Kidney (tissue), 14 donors: ENCODE results near the gene XPO4. TPM values are rescaled to one million over a fixed set of nuclear protein-coding genes. Genes with fewer than 3 reads are reported as not detected.

Experiments used
- DNase-seq, 5 donors: peaks; one replicate each; pipeline ENCODE4 v3.0.0-alpha.2; 2013 to 2020
- FAIRE-seq: peaks from 2 replicates; lab custom pipeline; 2012; peaks lifted over from hg19 to GRCh38; lab: Jason Lieb, UNC
- H3K27ac ChIP-seq, 2 donors: one replicate each; pipeline ENCODE4 v1.7.0; 2013; ENCODE audit warnings: low read depth in 2 of 2, low read length in 2 of 2, inconsistent platforms in 1 of 2
- H3K27me3 ChIP-seq: one replicate; pipeline ENCODE4 v1.7.1; 2013; ENCODE audit warnings: low read length, inconsistent platforms; ENCODE audit not compliant: control insufficient read depth, insufficient read depth
- H3K36me3 ChIP-seq, 3 donors: one replicate each; pipeline versions ENCODE4 v1.7.0 to v1.7.1; 2013; ENCODE audit warnings: low read length in 3 of 3, control low read depth in 1 of 3, inconsistent platforms in 1 of 3; ENCODE audit not compliant: insufficient read depth in 3 of 3, control insufficient read depth in 2 of 3
- H3K4me1 ChIP-seq, 3 donors: one replicate each; pipeline versions ENCODE4 v1.7.0 to v1.7.1; 2013; ENCODE audit warnings: low read length in 3 of 3, inconsistent platforms in 1 of 3, low read depth in 1 of 3; ENCODE audit not compliant: control insufficient read depth in 2 of 3, insufficient read depth in 2 of 3
- H3K4me3 ChIP-seq, 3 donors: one replicate each; pipeline versions ENCODE4 v1.7.0 to v1.8.1; 2013; ENCODE audit warnings: low read length in 3 of 3, control low read depth in 1 of 3, inconsistent platforms in 1 of 3
- H3K9ac ChIP-seq, 3 donors: one replicate each; pipeline versions ENCODE4 v1.7.0 to v1.7.1; 2013; ENCODE audit warnings: low read length in 3 of 3, control low read depth in 1 of 3, inconsistent platforms in 1 of 3
- H3K9me3 ChIP-seq, 3 donors: one replicate each; pipeline versions ENCODE4 v1.7.0 to v1.7.1; 2013; ENCODE audit warnings: low read length in 3 of 3, control low read depth in 1 of 3, inconsistent platforms in 1 of 3; ENCODE audit not compliant: control insufficient read depth in 2 of 3, insufficient read depth in 1 of 3
- CTCF ChIP-seq: IDR thresholded peaks from 3 replicates; pipeline ENCODE4 v1.5.1; 2012; ENCODE audit warnings: mild to moderate bottlenecking, moderate library complexity, borderline replicate concordance; ENCODE audit not compliant: insufficient read depth; ENCODE audit errors: extremely low read depth
- intact Hi-C: fragments of 100-400 bp; cut with DNase I; formaldehyde crosslinking; loops from one replicate; pipeline ENCODE4 v1.11.1; 2022
- polyA plus RNA-seq: library from polyadenylated mRNA; stranded (reverse); fragments of 350-450 nt; fragmentation: Illumina TruSeq; extraction: RNeasy Lipid Tissue Mini Kit (QIAGEN cat#74804); gene quantifications from one replicate; pipeline ENCODE4 v1.2.3, GENCODE V29; 2014; ENCODE audit warnings: low read depth, low replicate concordance; ENCODE audit not compliant: insufficient read depth
- total RNA-seq: library from RNA; stranded (reverse); fragmentation: NEBNext Ultra II Directional; extraction: Animal tissue kit (Norgen Biotek cat#: 25700); gene quantifications from one replicate; pipeline ENCODE4 v1.2.1, GENCODE V29; 2021
- donor health status: control.
- donor health status: control.
- donor health status: control.
- donor health status: control.
- donor health status: control.
- donor health status: DM: yes; HTN: yes; CAD: no.
- donor health status: Normal renal cell carcinoma (clear cell type).

XPO4 gene
- total and polyA plus RNA-seq, 2 donors from 2014 or later: 3.3 to 17.4 TPM

DNA sequence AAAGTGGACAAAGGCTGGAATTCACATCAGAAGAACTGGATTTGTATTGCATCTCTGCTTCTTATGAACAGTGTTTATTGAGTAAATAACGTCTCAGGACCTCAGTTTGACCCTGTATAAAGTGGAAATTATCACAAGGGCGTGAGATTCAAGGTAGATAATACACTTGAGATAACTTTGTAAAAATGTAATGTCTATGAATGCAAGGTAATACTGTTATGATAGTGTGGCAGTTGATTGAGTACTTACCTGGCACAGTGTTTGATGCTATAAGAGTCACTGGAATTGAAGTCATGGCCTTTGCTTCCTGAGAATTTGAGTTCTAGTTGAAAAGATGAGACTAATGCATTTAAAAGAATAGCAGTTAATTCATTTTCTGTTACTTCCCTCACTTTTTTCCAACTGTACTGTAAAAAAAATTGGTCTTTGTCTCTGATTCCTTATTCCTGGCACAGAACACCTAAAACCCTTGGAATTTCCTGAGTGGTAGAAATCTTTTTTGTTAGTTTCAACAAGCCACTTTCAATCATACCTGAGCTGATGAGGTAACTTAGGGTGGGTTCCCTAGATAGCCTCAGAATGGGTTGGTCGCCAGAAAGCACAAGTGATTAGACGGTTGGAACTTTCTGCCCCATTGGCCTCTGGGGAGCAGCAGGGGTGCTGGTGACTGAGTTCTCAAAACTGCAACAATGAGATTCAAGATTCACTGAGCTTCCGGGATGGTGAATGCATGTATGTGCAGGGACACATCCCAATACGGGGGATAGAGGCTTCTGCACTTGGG, 6.4 kb upstream of the XPO4 start:
- intact Hi-C loops: no loop called here
- TF ChIP-seq CTCF: no peak
- FAIRE-seq (no peak), DNase-seq (peak in 1 of 5 donors; percentile 5)
- Histone ChIP-seq H3K9me3 (no peaks in the 10 kb centered on the region), H3K27ac (no peak overlapping the region), H3K9ac (no peak overlapping the region), H3K4me1 (no peaks in the 10 kb centered on the region), H3K36me3 (no peaks in the 10 kb centered on the region), H3K4me3 (no peak overlapping the region), H3K27me3 (no peaks in the 10 kb centered on the region)

DNA sequence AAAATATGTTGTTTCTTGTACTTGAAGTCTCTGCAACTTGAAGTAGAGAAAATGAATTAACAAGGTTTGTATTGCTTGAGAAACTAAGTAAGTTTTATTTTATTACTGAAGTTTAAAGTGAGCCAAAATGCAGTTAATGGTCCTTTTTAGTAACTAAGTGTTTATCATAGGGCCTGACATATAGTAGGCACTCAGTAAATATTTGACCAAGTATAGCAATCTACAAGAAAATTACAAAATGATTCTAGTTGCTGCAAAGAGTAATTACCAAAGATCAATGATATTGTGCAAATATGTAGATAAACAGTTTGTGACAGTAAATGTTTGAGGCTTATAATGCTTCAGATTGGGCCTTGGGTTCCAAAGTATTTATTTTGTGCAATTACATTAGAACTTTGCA, 2.4 kb upstream of the XPO4 start:
- Histone ChIP-seq H3K27ac (no peak overlapping the region), H3K9ac (no peak overlapping the region), H3K27me3 (no peaks in the 10 kb centered on the region), H3K36me3 (no peaks in the 10 kb centered on the region), H3K4me1 (peaks cover 0 to 2% (median 2%) of the 10 kb centered on the region in 3 donors), H3K9me3 (no peaks in the 10 kb centered on the region), H3K4me3 (no peak overlapping the region)
- no peak for TF ChIP-seq CTCF
- no peak for DNase-seq
- intact Hi-C loops: no loop called here
- no peak for FAIRE-seq

DNA sequence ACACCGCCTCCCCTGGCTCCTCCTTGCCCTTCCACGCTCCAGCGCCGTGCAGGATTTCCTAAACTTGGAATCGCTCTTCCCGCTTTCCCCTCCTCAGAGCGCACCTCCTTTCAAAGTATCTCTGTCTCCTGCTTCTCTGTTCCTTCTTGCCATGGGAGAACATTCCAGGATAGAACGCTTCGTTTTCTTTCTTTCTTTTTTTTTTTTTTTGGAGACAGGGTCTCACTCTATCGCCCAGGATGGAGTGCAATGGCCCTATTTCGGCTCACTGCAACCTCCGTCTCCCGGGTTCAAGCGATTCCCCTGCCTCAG, 574 bp upstream of the XPO4 start:
- no peaks in the 10 kb centered on the region for H3K9me3 ChIP-seq
- H3K27me3 ChIP-seq: no peaks in the 10 kb centered on the region
- H3K4me3 ChIP-seq: peak overlapping the region; percentile 83 to 93 (median 89)
- intact Hi-C loops: no loop called here
- peak overlapping the region; percentile 75 to 76 for H3K27ac ChIP-seq
- FAIRE-seq (no peak), DNase-seq (no peak)
- H3K9ac ChIP-seq: peak overlapping the region; percentile 68 to 80 (median 73)
- no peaks in the 10 kb centered on the region for H3K36me3 ChIP-seq
- peaks cover 0 to 2% (median 2%) of the 10 kb centered on the region in 3 donors for H3K4me1 ChIP-seq
- TF ChIP-seq CTCF: no peak
